HG03045 (cell line): ENCODE data around the gene PPP2R2D.

Experiments used
- ATAC-seq: cut with Tn5 transposase; IDR thresholded peaks from one replicate; pipeline ENCODE4 v1.9.1; 2021; ENCODE audit warnings: mild to moderate bottlenecking, moderate library complexity; ENCODE audit not compliant: unreplicated experiment

PPP2R2D gene

DNA sequence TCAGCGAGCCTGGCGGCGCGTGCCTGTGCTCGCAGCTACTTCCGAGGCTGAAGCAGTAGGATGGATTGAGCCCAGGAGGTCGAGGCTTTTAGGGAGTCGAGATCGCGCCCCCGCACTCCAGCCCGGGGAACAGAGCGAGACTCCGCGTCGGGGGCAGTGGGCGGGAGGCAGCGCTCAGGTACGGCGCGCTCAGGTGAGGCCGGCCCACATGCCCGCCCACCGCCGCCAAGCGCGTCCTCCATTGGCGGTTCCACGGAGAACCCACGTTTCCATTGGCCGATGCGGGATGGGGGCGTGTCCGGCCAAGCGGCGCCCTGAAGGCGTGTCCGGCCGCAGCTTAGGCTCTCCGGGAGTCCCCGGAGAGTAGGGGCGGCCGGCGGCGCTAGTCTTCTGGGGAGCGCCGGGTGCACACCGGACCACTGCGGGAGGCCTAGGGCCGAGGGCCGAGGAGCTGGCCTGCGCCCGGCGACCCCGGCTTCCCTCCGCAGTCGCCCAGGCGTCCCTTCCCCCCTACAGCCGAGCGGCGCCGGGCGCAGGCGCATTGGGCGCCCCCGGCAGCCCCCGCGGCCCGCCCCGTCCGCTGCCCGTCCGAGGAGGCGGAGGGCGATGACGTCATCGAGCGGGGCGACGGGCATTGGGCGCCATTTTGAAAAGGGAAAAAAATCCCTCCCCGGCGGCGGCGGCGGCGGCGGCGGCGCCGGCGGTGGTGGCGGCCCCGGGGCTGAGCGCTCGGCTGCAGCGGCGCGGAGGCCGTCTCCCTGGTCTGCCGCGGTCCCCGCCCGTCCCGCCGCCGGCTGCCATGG is at the start of gene PPP2R2D:
Gene PPP2R2D (plus strand): TSS at position 659 of the 803 bp plus-strand sequence. CDS start 141 bp downstream, at position 800.
- ATAC-seq: peak; percentile 90

DNA sequence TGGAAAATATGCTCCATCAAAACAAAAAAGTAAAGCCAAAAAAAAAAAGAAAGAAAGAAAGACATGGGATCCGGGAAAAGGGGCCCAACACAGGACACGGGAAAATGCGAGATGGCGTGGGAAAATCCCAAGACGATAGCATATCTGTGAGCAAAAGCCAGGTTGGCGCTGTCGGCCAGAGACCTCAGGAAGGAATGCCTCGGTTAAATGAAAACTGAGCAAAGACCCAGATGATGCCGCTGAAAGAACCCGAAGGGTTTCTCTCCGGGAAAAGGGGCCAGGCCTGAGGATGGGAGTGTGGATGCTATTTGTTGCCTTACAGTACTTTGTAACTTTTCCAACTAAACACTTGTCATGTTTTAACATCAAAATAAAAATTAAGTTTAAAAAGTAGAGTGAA is 49.5 kb upstream of the PPP2R2D start:
- ATAC-seq: no peak

DNA sequence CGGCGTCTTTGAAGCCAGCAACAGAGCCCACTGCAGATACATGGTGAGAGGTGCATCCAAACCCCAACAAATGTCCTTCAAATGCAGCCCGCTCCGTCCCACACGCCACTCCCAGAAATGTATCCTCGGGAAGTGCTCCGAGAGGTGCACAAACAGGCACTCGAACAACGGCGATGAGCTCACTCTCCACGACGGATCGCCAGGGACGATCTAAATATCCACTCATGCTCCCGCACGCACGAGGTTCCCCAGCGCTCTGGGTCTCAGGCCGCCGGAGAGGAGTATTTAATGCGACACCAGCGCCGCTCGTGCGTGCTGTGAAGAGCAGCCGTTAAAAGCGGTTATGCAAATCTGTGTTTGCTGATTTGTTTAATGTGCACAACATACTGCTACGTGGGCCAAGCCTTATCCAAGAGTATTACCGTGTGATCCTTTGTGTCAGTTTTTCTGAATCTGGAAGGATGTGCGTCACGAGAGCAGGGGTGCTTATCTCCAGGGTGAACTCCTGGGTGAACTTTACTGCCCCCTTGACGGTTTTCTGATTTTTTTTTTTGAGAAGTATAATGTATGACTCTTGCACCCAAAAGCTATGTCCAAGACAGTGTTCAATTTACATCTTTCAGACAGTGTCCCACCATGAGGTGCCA is 48.5 kb upstream of the PPP2R2D start:
- ATAC-seq: no peak

- no peak for ATAC-seq
Observed at GRCh38 chr10:131852823-131853609, 47.8 kb upstream of the PPP2R2D start.

GRCh38 chr10:131853610-131853964 is 47.2 kb upstream of the PPP2R2D start:
- no peak for ATAC-seq

DNA sequence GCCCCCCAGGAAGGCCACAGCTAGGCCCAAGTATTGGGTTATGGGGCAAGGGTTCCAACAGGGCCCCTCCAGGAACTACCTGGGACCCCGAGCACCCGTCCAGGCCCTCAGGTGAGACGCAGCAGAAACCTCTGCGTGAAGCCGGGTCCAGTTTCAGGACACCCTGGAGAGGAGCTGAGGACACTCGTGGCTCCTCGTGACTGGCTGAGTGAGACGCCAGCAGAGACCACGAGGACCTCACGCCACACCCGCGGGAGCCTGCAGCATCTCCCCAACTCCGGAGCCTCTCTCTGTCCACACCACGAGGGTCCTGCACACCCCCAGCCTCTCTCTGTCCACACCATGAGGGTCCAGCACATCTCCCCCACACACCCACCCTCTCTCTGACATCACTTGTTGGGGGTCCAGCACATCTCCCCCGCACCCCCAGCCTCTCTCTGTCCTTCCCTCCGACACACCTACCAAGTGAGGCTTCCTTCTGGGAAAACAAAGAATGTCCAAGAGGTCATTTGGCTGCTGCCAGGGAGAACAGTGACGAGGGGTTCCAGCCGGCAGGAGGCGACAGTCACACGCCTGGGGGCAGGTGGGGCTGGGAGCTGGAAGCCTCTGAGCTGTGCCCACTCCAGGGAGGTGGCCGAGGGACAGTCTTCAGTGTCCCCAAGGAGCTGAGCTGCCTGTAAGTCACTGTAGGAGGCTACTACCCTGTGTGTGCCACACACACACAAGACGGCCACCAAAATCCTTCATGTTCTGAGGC is 46.1 kb upstream of the PPP2R2D start:
- no peak for ATAC-seq

DNA sequence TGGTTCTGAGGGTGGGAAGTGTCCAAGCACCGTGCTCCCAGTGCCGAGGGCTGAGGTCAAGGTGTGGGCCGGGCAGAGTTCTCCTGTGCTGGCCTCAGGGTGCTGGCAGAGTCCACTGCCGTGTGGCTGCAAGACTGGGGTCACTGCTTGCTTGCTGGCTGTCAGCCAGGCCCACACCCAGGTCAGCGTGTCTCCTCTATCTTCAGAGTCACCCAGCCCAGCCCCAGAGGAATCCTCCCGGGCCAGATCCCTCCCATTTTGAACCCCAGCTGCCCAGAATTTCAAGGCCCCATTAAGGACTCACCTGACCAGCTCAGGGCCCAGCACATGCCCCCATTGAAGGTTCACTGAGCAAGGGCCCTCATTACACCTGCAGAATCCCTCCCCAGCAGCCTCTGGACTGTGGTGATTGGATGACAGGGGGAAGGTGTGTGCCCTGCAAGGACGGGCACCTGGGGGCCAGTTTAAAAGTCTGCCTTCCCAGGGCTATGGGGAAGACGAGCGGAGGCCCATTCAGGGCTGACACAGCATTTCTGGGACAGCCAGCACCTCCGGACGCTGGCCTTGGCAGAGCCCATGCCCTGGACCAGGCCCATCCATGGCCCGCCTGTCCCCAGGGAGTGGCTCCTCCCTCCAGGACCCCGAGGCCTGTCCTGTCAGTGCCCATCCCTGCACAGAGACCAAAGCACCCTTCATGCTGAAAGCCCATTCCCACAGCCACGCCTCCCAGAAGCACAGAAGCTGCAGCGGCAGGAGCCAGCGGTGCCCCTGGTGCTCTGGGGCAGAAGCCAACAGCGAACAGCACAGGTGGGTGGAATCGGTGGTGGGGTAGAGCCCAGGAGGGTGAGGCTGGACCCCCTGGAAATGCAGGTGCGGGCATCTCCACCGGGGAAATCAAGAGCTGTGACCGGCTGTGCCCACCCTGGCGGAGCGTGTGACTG is 45.1 kb upstream of the PPP2R2D start:
- no peak for ATAC-seq

GRCh38 chr10:131856441-131857094 is 44.2 kb upstream of the PPP2R2D start:
- ATAC-seq: no peak

- no peak for ATAC-seq
Observed at GRCh38 chr10:131857156-131858117, 43.4 kb upstream of the PPP2R2D start.

DNA sequence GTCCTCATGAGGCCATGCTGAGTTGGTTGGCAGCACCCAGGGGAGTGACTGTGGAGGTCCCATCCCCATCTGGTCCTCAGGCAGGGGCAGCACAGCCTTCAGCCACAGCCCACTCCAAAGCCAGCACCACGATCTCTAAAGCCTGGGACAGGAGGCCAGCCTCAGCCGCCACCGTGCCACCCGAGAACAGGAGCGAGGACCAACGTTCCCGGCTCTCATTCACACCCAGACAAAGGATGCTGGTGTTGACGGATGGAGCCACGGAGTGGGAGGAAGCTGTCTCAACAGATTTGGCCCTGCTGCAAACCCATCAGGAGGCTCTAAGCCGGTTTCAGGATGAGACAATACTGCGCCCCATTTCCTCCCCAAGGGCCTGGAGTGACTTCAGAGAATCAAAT is 42.7 kb upstream of the PPP2R2D start:
- ATAC-seq: no peak

DNA sequence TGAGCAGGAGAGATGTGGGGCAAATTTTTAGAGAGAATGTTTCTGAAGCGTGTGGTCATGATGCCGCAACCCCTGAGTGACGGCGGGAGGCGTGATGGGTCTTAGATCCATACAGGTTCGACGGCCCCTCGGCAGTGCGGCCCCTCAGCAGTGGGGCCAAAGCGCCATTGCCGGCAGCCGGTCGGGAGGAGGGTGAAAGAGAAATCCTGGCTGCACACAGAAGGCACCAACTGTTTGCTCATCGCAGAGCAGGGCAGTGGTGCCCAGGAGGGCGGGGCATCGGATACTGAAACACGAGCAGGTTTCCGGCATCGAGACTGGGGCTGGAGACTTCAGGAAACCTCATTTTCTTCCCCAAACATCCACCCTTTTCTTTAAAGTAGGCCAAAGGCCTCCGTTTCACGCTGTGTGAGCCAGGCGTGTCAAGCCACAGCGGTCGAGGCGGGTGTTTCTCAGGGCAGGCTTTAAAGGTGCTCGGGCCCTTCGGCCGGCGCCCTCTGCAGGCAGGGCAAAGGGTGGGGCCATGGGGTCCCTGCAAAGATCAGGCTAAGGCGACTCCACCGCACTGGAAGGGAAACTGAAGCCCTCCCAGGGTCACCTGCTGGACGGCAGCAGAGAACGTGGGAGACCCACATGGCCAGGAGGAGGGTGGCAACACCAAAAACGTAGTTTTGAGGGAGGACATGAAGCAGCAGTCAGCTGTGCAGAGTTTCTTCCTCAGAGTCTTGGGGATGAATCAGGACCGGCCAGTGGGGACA is 42.0 kb upstream of the PPP2R2D start:
- ATAC-seq: no peak

DNA sequence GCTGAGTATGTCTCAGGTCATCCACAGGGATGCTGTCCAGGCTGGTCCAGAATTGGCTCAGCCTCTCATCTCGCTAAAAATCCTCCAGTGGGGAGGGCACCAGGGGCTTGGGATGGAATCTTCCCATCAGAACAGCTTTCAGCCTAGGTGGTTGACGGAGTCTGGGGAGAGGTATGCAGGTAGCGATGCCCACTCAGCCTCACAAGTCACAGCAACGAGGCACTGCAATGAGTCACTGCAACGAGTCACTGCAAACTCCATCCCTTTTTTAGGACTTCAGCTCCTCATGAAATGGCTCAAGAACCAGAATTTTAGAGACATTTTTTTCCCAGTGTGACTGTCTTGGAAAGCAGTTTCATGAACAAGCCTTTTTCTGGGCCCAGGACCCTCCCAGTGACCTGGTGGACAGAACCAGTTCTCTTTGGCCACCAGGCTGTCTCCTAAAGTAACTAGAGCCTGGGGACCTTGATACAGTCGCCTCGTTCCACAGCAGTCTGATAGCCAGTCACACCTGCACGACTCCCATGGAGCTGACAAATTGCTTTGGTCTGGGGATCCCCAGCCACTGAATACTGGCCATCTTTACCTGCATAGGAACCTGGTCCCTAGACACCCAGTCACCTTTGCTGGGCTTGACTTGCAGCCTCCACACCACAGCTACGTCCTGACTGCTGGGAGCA is 41.3 kb upstream of the PPP2R2D start:
- ATAC-seq: no peak

GRCh38 chr10:131860311-131860710 is 40.5 kb upstream of the PPP2R2D start:
- no peak for ATAC-seq

- no peak for ATAC-seq
Observed at GRCh38 chr10:131860806-131861440, 39.9 kb upstream of the PPP2R2D start.

DNA sequence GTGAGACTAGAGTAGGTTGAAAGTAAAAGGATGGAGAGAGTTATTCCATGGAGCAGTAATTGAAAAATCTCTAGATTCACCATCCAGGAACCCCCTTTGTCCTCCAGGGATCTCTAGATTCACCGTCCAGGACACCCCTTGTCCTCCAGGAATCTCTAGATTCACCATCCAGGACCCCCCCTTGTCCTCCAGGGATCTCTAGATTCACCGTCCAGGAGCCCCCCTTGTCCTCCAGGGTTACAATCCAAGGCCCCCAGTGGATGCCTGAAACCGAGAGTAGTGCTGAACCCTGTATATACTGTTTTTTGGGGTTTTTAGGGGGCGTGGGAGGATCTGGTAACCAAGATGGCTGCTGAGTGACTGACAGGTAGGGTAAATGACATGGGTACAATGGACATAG is 38.3 kb upstream of the PPP2R2D start:
- no peak for ATAC-seq

GRCh38 chr10:131865223-131865917 is 35.4 kb upstream of the PPP2R2D start:
- no peak for ATAC-seq
